SK-N-MC (cell line): ENCODE data around the gene NAV3.

Source experiments
- DNase-seq: peaks from one replicate; pipeline ENCODE4 v3.0.0-alpha.2; 2011; ENCODE audit warnings: low read depth, low spot score
- H3K27ac ChIP-seq: fragments of 200-600 bp; sonication (generic); 2 replicates; pipeline ENCODE4 v1.5.1; 2016; ENCODE audit warnings: mixed run types
- H3K36me3 ChIP-seq: fragments of 200-600 bp; sonication (generic); 2 replicates; pipeline ENCODE4 v1.6.1; 2017; ENCODE audit warnings: antibody characterized with exemption, low read length, mixed read lengths; ENCODE audit not compliant: insufficient read depth
- H3K4me3 ChIP-seq: fragments of 200-600 bp; sonication (generic); 2 replicates; pipeline ENCODE4 v1.5.1; 2016
- H3K9ac ChIP-seq: fragments of 200-600 bp; sonication (generic); 2 replicates; pipeline ENCODE4 v1.8.0; 2017; ENCODE audit warnings: mixed run types, mixed read lengths; ENCODE audit not compliant: insufficient read length
- H3K9me3 ChIP-seq: fragments of 200-600 bp; sonication (generic); 2 replicates; pipeline ENCODE4 v1.6.1; 2017; ENCODE audit warnings: low read depth, mild to moderate bottlenecking, antibody characterized with exemption, low read length, moderate library complexity, mixed read lengths
- EZH2 ChIP-seq: fragments of 200-600 bp; sonication (generic); IDR thresholded peaks from one replicate; pipeline ENCODE4 v1.6.1; 2017; ENCODE audit warnings: antibody characterized with exemption
- FOXP2 ChIP-seq: optimal IDR thresholded peaks from 2 replicates; pipeline ENCODE3; 2011; ENCODE audit warnings: mild to moderate bottlenecking, moderate library complexity; ENCODE audit not compliant: insufficient read depth; ENCODE audit errors: extremely low read length, control extremely low read depth
- POLR2AphosphoS5 ChIP-seq: IDR thresholded peaks from 2 replicates; pipeline ENCODE4 v1.6.1; 2012; ENCODE audit warnings: mild to moderate bottlenecking, low read depth, low read length, borderline replicate concordance

Gene NAV3

DNA sequence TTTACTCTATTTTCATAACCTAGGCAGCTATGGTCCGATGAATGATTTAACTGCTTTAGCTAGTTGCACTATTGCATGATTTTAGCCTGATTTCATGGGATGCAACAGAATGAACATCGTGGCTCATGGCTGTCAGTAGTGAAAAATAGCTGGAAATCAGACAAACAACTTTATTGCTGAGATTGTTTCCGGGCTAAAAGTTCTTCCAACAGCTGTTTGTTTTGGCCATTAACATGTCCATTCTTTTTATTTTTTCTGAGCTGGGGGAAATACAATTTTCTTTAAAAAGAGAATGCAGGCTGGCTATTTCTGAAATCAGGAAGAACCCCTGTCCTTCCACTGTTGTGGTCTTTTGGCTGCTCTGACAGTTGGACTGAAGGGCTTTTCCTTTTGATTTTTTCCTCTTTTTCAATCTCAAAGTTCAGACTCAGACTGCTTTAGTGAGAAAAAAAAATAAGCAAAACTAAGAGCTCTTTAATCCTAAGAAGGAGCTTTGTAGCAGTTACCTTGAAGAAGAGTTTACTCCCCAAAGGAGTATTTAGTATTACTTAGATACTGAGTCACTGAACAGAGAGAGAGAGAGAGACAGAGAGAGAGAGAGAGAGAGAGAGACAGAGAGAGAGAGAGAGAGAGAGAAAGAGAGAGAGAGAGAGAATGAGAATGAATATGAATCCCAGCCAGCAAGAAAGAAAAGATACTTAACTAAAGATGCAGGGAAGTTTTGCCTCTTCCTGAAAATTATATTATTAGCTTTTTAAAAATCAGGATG is at the start of gene NAV3:
Gene NAV3, plus strand, starts transcription at position 312 of the 769 bp plus-strand sequence. CDS start 568 bp downstream, outside the sequence.
- Histone ChIP-seq H3K9me3 (no peaks in the 10 kb centered on the region), H3K4me3 (peak within 1 kb of the TSS; percentile 70), H3K27ac (peak within 1 kb of the TSS; percentile 89), H3K36me3 (no peaks in the 10 kb centered on the region), H3K9ac (peak within 1 kb of the TSS; percentile 57)
- no peak for DNase-seq
- TF ChIP-seq POLR2AphosphoS5 = no peak; the same call in 1 of the 2 replicates
- TF ChIP-seq FOXP2 = no peak
- no peak for TF ChIP-seq EZH2

GRCh38 chr12:77782034-77782433 is 48.7 kb upstream of the NAV3 start:
- H3K27ac ChIP-seq = no peak overlapping the region
- DNase-seq = no peak
- TF ChIP-seq FOXP2 (no peak), POLR2AphosphoS5 (no peak), EZH2 (no peak)
- H3K9ac ChIP-seq = no peak overlapping the region
- H3K9me3 ChIP-seq = no peaks in the 10 kb centered on the region
- H3K36me3 ChIP-seq = no peaks in the 10 kb centered on the region
- H3K4me3 ChIP-seq = no peak overlapping the region

DNA sequence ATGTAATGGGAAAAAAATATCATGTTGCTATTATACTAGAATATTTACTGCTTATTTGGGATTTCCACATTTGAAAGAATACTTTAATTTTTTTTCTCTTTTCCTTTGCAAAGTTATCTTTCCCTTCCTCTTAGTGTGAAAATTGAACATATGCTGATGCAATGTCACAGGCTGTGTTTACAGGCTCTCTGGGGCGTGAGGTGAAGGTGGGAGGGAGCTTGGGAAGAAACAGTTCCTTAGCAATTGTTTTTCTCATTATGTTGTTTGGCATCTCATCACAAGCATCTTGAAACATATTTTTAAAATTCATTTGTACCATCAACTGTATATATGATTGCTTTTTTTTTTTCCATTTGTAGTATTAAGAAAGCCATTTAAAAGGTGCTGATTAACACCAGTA is 47.9 kb upstream of the NAV3 start:
- Histone ChIP-seq H3K36me3 (no peaks in the 10 kb centered on the region), H3K9me3 (no peaks in the 10 kb centered on the region), H3K9ac (no peak overlapping the region), H3K27ac (no peak overlapping the region), H3K4me3 (no peak overlapping the region)
- no peak for DNase-seq
- TF ChIP-seq POLR2AphosphoS5 = no peak
- no peak for TF ChIP-seq EZH2
- TF ChIP-seq FOXP2 = no peak

DNA sequence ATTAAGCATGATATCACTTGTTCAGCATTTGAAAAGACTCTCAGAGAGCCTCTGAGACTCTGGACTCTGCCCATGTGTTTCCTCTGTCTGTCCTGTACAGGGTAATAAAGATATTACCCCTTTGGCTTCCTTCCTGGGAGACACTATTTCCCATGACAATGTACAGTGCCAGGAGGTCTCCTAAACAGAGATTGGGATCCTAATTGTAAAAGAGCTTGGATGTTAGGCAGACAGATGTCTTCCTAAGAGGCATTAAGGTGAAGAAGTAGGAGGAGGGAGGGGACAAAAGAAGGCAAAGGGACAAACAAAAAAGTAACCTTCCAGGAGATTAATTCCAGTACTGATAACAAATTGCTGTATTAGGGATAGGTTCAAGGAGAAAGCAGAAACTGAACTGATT is 45.5 kb upstream of the NAV3 start:
- no peak overlapping the region for H3K27ac ChIP-seq
- H3K9me3 ChIP-seq = no peaks in the 10 kb centered on the region
- TF ChIP-seq FOXP2 (no peak), EZH2 (no peak), POLR2AphosphoS5 (no peak)
- H3K36me3 ChIP-seq = no peaks in the 10 kb centered on the region
- no peak for DNase-seq
- H3K4me3 ChIP-seq = no peak overlapping the region
- no peak overlapping the region for H3K9ac ChIP-seq

- Histone ChIP-seq H3K9me3 (no peaks in the 10 kb centered on the region), H3K9ac (no peak overlapping the region), H3K36me3 (no peaks in the 10 kb centered on the region), H3K4me3 (no peak overlapping the region), H3K27ac (no peak overlapping the region)
- DNase-seq = no peak
- TF ChIP-seq POLR2AphosphoS5 (no peak), FOXP2 (no peak), EZH2 (no peak)
These were observed 44.0 kb upstream of the NAV3 start for GRCh38 chr12:77786675-77787074.

DNA sequence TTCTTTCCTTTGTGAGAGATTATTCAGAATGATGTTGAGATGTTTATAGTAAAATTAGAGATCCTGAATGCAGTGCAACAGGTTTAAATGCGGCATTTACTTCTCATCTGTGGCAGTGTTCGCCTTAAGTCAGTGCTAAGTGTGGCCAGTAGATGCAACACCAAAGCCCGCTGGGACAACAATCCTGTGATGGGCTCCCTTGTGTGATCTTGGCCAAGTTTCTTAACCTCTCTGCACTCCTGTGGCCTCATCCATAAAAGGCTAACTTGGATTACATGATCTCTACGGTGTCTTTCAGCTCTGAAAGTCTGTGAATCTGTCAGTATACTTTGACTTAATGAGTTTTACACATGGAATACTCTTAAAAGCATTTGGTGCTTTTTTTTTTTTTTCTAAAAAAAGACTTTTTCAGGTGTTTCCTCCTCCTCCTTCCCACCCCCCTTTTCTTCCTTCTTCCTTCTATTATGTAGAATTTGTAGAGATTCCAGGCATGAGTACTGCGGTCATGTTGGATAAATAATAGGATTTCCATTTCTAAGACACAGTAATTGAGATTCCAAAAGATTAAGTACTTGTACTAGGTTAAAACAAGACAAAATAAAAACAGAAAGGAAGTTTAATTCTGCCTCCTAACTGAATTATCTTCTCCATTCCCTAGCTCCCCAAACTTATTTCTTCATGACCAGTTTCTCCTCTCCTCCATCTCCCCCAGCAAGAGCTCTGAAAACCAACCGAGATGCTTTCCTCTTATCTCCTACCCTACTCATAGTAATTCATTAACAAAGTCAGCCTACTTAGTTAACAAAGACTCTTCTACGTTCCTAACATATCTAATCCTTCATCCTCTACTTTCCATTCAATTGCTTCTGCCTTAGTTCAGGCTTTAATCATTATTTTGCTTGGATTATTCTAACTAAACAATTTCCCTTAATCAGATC is 42.2 kb upstream of the NAV3 start:
- no peak overlapping the region for H3K4me3 ChIP-seq
- no peak for DNase-seq
- no peak for TF ChIP-seq EZH2
- no peak for TF ChIP-seq FOXP2
- TF ChIP-seq POLR2AphosphoS5 = no peak

DNA sequence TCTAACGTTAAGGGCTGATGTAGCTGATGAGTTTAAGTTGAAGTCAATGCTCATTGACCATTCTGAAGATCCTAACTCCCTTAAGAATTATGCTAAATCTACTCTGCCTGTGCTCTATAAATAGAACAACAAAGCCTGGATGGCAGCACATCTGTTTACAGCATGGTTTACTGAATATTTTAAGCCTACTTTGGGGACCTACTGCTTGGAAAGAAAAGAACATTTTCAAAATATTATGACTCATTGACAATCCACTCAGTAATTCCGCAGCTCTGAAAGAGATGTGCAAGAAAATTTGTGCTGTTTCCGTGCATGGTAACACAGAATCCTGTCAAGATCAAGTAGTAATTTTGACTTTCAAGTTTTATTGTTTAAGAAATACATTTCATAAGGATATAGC is 35.0 kb upstream of the NAV3 start:
- no peak for TF ChIP-seq EZH2
- no peak for TF ChIP-seq POLR2AphosphoS5
- no peak for TF ChIP-seq FOXP2
- no peak overlapping the region for H3K27ac ChIP-seq
- DNase-seq = no peak

More for the DNA sequence above, 42.2 kb upstream of the NAV3 start:
- no peak overlapping the region for H3K27ac ChIP-seq
- no peak overlapping the region for H3K9ac ChIP-seq
- no peaks in the 10 kb centered on the region for H3K9me3 ChIP-seq
- no peaks in the 10 kb centered on the region for H3K36me3 ChIP-seq

DNA sequence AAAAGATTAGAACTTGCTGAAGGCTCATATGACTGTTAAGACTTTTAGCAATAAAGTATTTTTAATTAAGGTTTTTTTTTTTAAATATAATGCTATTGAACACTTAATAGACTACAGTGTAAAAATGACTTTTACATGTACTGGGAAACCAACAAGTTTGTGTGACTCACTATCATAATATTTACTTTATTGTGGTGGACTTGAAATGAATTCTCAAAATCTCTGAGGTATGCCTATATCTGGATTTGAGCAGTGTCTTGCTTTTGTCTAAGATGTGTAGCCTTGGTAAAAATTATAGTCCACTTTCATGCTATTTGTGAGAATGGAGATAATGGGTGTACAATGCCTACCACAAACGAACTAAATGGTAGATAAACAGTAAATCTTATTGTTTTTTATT is 33.9 kb upstream of the NAV3 start:
- no peak for DNase-seq
- no peak overlapping the region for H3K27ac ChIP-seq
- no peak overlapping the region for H3K4me3 ChIP-seq
- no peaks in the 10 kb centered on the region for H3K9me3 ChIP-seq
- TF ChIP-seq FOXP2 = no peak
- no peak for TF ChIP-seq EZH2
- no peak for TF ChIP-seq POLR2AphosphoS5
- H3K9ac ChIP-seq = no peak overlapping the region
- H3K36me3 ChIP-seq = no peaks in the 10 kb centered on the region

More for the DNA sequence above, 35.0 kb upstream of the NAV3 start:
- Histone ChIP-seq H3K9me3 (no peaks in the 10 kb centered on the region), H3K4me3 (no peak overlapping the region), H3K36me3 (no peaks in the 10 kb centered on the region), H3K9ac (no peak overlapping the region)

- Histone ChIP-seq H3K27ac (no peak overlapping the region), H3K9me3 (no peaks in the 10 kb centered on the region; the same call in 1 of the 2 replicates), H3K9ac (no peak overlapping the region), H3K4me3 (no peak overlapping the region), H3K36me3 (no peaks in the 10 kb centered on the region)
- TF ChIP-seq FOXP2 = no peak
- TF ChIP-seq POLR2AphosphoS5 = no peak
- no peak for TF ChIP-seq EZH2
- no peak for DNase-seq
These were observed 30.2 kb upstream of the NAV3 start for GRCh38 chr12:77800501-77800900.
